HG03469 (cell line): ENCODE results near the gene OR4N5.

Source experiments
- ATAC-seq: cut with Tn5 transposase; IDR thresholded peaks from one replicate; pipeline ENCODE4 v1.9.1; 2021; ENCODE audit warnings: mild to moderate bottlenecking, moderate library complexity, moderate number of reproducible peaks; ENCODE audit not compliant: unreplicated experiment

Gene OR4N5

DNA sequence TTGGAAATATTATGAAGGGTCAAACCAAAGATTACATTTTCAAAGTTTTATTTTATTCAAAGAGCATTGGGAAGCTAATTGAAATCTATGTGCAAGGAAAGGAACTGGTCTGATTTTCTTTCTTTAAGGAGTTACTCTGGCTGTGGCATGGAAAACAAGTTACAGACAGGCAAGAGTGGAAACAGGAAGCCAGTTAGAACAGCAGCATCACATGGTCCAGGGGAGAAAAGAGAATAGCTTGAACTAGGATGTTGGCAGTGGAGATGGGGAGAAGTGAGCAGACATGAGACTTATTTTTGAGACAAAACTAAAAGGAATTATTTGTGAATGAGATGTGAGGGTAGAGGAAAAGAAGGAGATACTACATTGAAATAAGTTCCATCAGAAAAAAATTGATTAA lies 55.5 kb downstream of the OR4N5 start:
- no peak for ATAC-seq
